NCI-H1105 treated with DMSO at 0.1 percent for 48 hours (cell line): ENCODE results near the gene LCP2.

Source experiments
- DNase-seq: peaks from one replicate; lab custom pipeline; 2025; lab: John Stamatoyannopoulos, UW

Gene LCP2

GRCh38 chr5:170315154-170315553 is 17.6 kb upstream of the LCP2 start:
- DNase-seq, result no peak

- no peak for DNase-seq
These were observed 17.0 kb upstream of the LCP2 start for GRCh38 chr5:170314541-170315095.

- DNase-seq, result no peak
These were observed 16.2 kb upstream of the LCP2 start for GRCh38 chr5:170313816-170314215.

- DNase-seq, result no peak
These were observed 15.8 kb upstream of the LCP2 start for GRCh38 chr5:170313344-170313743.

- DNase-seq, result no peak
These were observed 15.1 kb upstream of the LCP2 start for GRCh38 chr5:170312666-170313065.

- DNase-seq, result no peak
These were observed 14.7 kb upstream of the LCP2 start for GRCh38 chr5:170312301-170312595.

- no peak for DNase-seq
These were observed 14.1 kb upstream of the LCP2 start for GRCh38 chr5:170311511-170312300.

- no peak for DNase-seq
These were observed 12.8 kb upstream of the LCP2 start for GRCh38 chr5:170310256-170310926.

- no peak for DNase-seq
These were observed 11.1 kb upstream of the LCP2 start for GRCh38 chr5:170308686-170309085.

GRCh38 chr5:170307575-170308465 is 10.2 kb upstream of the LCP2 start:
- DNase-seq, result no peak

GRCh38 chr5:170306381-170306831 is 8.8 kb upstream of the LCP2 start:
- no peak for DNase-seq

- no peak for DNase-seq
These were observed 8.1 kb upstream of the LCP2 start for GRCh38 chr5:170305646-170306025.

GRCh38 chr5:170305016-170305645 is 7.6 kb upstream of the LCP2 start:
- DNase-seq, result no peak

- DNase-seq, result no peak
These were observed 6.0 kb upstream of the LCP2 start for GRCh38 chr5:170303549-170303948.

- DNase-seq, result no peak
These were observed 5.3 kb upstream of the LCP2 start for GRCh38 chr5:170302653-170303501.

- no peak for DNase-seq
These were observed 4.5 kb upstream of the LCP2 start for GRCh38 chr5:170301981-170302652.

- DNase-seq, result no peak
These were observed 3.6 kb upstream of the LCP2 start for GRCh38 chr5:170301149-170301548.

- no peak for DNase-seq
These were observed 2.9 kb upstream of the LCP2 start for GRCh38 chr5:170300361-170301013.

GRCh38 chr5:170296935-170297588 is 515 bp downstream of the LCP2 start:
- DNase-seq, result no peak
